ENCODE results near the gene ZC3H14. TPM values are rescaled to one million over a fixed set of nuclear protein-coding genes. Genes with fewer than 3 reads are reported as not detected.

ZC3H14 gene
- total and polyA plus RNA-seq, 7 donors = 23.4 to 89.5 (median 80.4) TPM

GRCh38 chr14:88614218-88614907 is 51.5 kb downstream of the ZC3H14 start:
- 84 to 93% methylated on average over 3 of the region's 3 CpGs for WGBS, 2 donors
- no peak for TF ChIP-seq POLR2A (IDR thresholded peaks at IDR 0.05)
- no peak for TF ChIP-seq EP300 (IDR thresholded peaks at IDR 0.05)
- TF ChIP-seq CTCF (IDR thresholded peaks at IDR 0.05) = no peak
- TF ChIP-seq POLR2AphosphoS5 (IDR thresholded peaks at IDR 0.05) = no peak
- intact Hi-C loops (cut with DNase I) = no loop called here
- no peaks in the 10 kb centered on the region for H3K9me3 ChIP-seq
- H3K4me3 ChIP-seq = no peak overlapping the region
- H3K4me1 ChIP-seq = peaks cover 0 to 16% (median 4%) of the 10 kb centered on the region in 4 donors
- H3K36me3 ChIP-seq = peaks cover 0 to 74% (median 27%) of the 10 kb centered on the region in 4 donors
- H3K27me3 ChIP-seq = no peaks in the 10 kb centered on the region
- H3K27ac ChIP-seq = peak overlapping the region in 1 of 4 donors; percentile 15
- DNase-seq = no peak

- H3K27ac ChIP-seq = no peak overlapping the region
- 95 to 96% methylated on average over 1 of the region's 1 CpG for WGBS, 2 donors
- H3K4me3 ChIP-seq = no peak overlapping the region
- DNase-seq = no peak
- no peaks in the 10 kb centered on the region for H3K9me3 ChIP-seq
- peaks cover 0 to 16% (median 4%) of the 10 kb centered on the region in 4 donors for H3K4me1 ChIP-seq
- intact Hi-C loops (cut with DNase I) = no loop called here
- TF ChIP-seq EP300 (IDR thresholded peaks at IDR 0.05) (no peak), POLR2A (IDR thresholded peaks at IDR 0.05) (no peak), CTCF (IDR thresholded peaks at IDR 0.05) (no peak), POLR2AphosphoS5 (IDR thresholded peaks at IDR 0.05) (no peak)
- peaks cover 0 to 50% (median 11%) of the 10 kb centered on the region in 4 donors for H3K36me3 ChIP-seq
- H3K27me3 ChIP-seq = no peaks in the 10 kb centered on the region
These were observed 53.9 kb downstream of the ZC3H14 start for GRCh38 chr14:88616697-88617096.

GRCh38 chr14:88617479-88617878 is 54.6 kb downstream of the ZC3H14 start:
- H3K36me3 ChIP-seq = peaks cover 0 to 42% (median 7%) of the 10 kb centered on the region in 4 donors
- TF ChIP-seq POLR2AphosphoS5 (IDR thresholded peaks at IDR 0.05) (no peak), EP300 (IDR thresholded peaks at IDR 0.05) (no peak), CTCF (IDR thresholded peaks at IDR 0.05) (no peak)
- DNase-seq = no peak
- H3K4me3 ChIP-seq = no peak overlapping the region
- peaks cover 0 to 16% (median 4%) of the 10 kb centered on the region in 4 donors for H3K4me1 ChIP-seq
- 96 to 99% methylated on average over 1 of the region's 1 CpG for WGBS, 2 donors
- H3K27me3 ChIP-seq = no peaks in the 10 kb centered on the region
- no peak overlapping the region for H3K27ac ChIP-seq
- H3K9me3 ChIP-seq = no peaks in the 10 kb centered on the region
- intact Hi-C loops (cut with DNase I) = no loop called here

- TF ChIP-seq POLR2A (IDR thresholded peaks at IDR 0.05) = no peak
- TF ChIP-seq POLR2AphosphoS5 (IDR thresholded peaks at IDR 0.05) = peak in 1 of 4 donors; percentile 8
- DNase-seq = no peak
- Histone ChIP-seq H3K36me3 (peaks cover 0 to 38% (median 5%) of the 10 kb centered on the region in 4 donors), H3K4me1 (peaks cover 0 to 14% (median 4%) of the 10 kb centered on the region in 4 donors), H3K9me3 (no peaks in the 10 kb centered on the region), H3K4me3 (no peak overlapping the region), H3K27me3 (no peaks in the 10 kb centered on the region), H3K27ac (no peak overlapping the region)
- intact Hi-C loops (cut with DNase I) = no loop called here
- WGBS, 2 donors = 84 to 85% methylated on average over 5 of the region's 5 CpGs
These were observed 55.6 kb downstream of the ZC3H14 start for GRCh38 chr14:88618476-88618875.

GRCh38 chr14:88621100-88621499 is 58.3 kb downstream of the ZC3H14 start:
- TF ChIP-seq EP300 (IDR thresholded peaks at IDR 0.05) (no peak), POLR2AphosphoS5 (IDR thresholded peaks at IDR 0.05) (no peak), POLR2A (IDR thresholded peaks at IDR 0.05) (no peak), CTCF (IDR thresholded peaks at IDR 0.05) (no peak)

More at GRCh38 chr14:88621100-88621499, 58.3 kb downstream of the ZC3H14 start:
- DNase-seq = no peak
- WGBS, 2 donors = 78 to 81% methylated on average over 2 of the region's 2 CpGs
- peaks cover 0 to 18% (median 3%) of the 10 kb centered on the region in 4 donors for H3K36me3 ChIP-seq
- intact Hi-C loops (cut with DNase I) = no loop called here
- no peaks in the 10 kb centered on the region for H3K27me3 ChIP-seq
- no peak overlapping the region for H3K4me3 ChIP-seq
- H3K27ac ChIP-seq = no peak overlapping the region
- no peaks in the 10 kb centered on the region for H3K4me1 ChIP-seq
- no peaks in the 10 kb centered on the region for H3K9me3 ChIP-seq

Measured in sigmoid colon (tissue), 7 donors.